ENCODE measurements around the gene TSPAN1. TPM values are rescaled to one million over a fixed set of nuclear protein-coding genes. Genes with fewer than 3 reads are reported as not detected.

TSPAN1 gene
- total RNA-seq, 2 donors from 2014 or later, result 1,021 to 1,136 TPM

GRCh38 chr1:46131712-46132528, 43.0 kb upstream of the TSPAN1 start:
- intact Hi-C loops (cut with DNase I), result no loop called here
- Histone ChIP-seq H3K36me3 (no peaks in the 10 kb centered on the region), H3K4me1 (no peaks in the 10 kb centered on the region), H3K9ac (ENCODE audit: low read depth in 2 of 2, low read length in 2 of 2) (peak overlapping the region; percentile 77 to 91), H3K27me3 (peaks cover 8% of the 10 kb centered on the region), H3K4me3 (peak overlapping the region; percentile 61), H3K9me3 (no peaks in the 10 kb centered on the region), H3K27ac (peak overlapping the region; percentile 58)
- TF ChIP-seq CTCF (IDR thresholded peaks at IDR 0.05), result no peak
- peak; percentile 47 for DNase-seq

- Histone ChIP-seq H3K27ac (peak within 1 kb of the TSS; percentile 58), H3K9ac (ENCODE audit: low read depth in 2 of 2, low read length in 2 of 2) (peak within 1 kb of the TSS; percentile 77 to 91), H3K9me3 (no peaks in the 10 kb centered on the region), H3K4me1 (no peaks in the 10 kb centered on the region), H3K27me3 (peaks cover 8% of the 10 kb centered on the region), H3K4me3 (peak within 1 kb of the TSS; percentile 61), H3K36me3 (no peaks in the 10 kb centered on the region)
- no peak for TF ChIP-seq CTCF (IDR thresholded peaks at IDR 0.05)
- peak; percentile 98 for DNase-seq
- intact Hi-C loops (cut with DNase I), result no loop called here
Observed at GRCh38 chr1:46132529-46133180, 42.2 kb upstream of the TSPAN1 start, which contains the start of gene PIK3R3. PIK3R3 (minus strand) TSS chr1:46132629; CDS start chr1:46131952, 677 bp downstream.

- H3K4me3 ChIP-seq, result peak overlapping the region; percentile 61
- no peaks in the 10 kb centered on the region for H3K36me3 ChIP-seq
- no peaks in the 10 kb centered on the region for H3K4me1 ChIP-seq
- DNase-seq, result no peak
- intact Hi-C loops (cut with DNase I), result no loop called here
- H3K27ac ChIP-seq, result peak overlapping the region; percentile 58
- no peaks in the 10 kb centered on the region for H3K9me3 ChIP-seq
- TF ChIP-seq CTCF (IDR thresholded peaks at IDR 0.05), result no peak
- peaks cover 8% of the 10 kb centered on the region for H3K27me3 ChIP-seq
- peak overlapping the region; percentile 73 to 91 for H3K9ac ChIP-seq (ENCODE audit: low read depth in 2 of 2, low read length in 2 of 2)
Observed at GRCh38 chr1:46133181-46133658, 41.7 kb upstream of the TSPAN1 start.

GRCh38 chr1:46133781-46134350, 41.0 kb upstream of the TSPAN1 start:
- Histone ChIP-seq H3K4me3 (peak overlapping the region; percentile 61), H3K36me3 (no peaks in the 10 kb centered on the region), H3K27ac (peak overlapping the region; percentile 58), H3K27me3 (peaks cover 8% of the 10 kb centered on the region), H3K4me1 (no peaks in the 10 kb centered on the region), H3K9ac (ENCODE audit: low read depth in 2 of 2, low read length in 2 of 2) (peak overlapping the region in 1 of 2 donors; percentile 91), H3K9me3 (no peaks in the 10 kb centered on the region)
- DNase-seq, result no peak
- TF ChIP-seq CTCF (IDR thresholded peaks at IDR 0.05), result no peak
- intact Hi-C loops (cut with DNase I), result no loop called here

GRCh38 chr1:46134660-46135331, 40.1 kb upstream of the TSPAN1 start:
- intact Hi-C loops (cut with DNase I), result no loop called here
- Histone ChIP-seq H3K9me3 (no peaks in the 10 kb centered on the region), H3K4me3 (no peak overlapping the region), H3K4me1 (no peaks in the 10 kb centered on the region), H3K36me3 (no peaks in the 10 kb centered on the region), H3K27me3 (peaks cover 8% of the 10 kb centered on the region), H3K27ac (no peak overlapping the region), H3K9ac (ENCODE audit: low read depth in 2 of 2, low read length in 2 of 2) (no peak overlapping the region)
- no peak for DNase-seq
- TF ChIP-seq CTCF (IDR thresholded peaks at IDR 0.05), result no peak
